ENCODE data around the gene TMEM185B.
"Not testable (repeated sequence)": the region's sequence is repeated elsewhere in the genome, so short reads cannot be mapped to it uniquely, and the experiment has no call there.

The TMEM185B gene

DNA sequence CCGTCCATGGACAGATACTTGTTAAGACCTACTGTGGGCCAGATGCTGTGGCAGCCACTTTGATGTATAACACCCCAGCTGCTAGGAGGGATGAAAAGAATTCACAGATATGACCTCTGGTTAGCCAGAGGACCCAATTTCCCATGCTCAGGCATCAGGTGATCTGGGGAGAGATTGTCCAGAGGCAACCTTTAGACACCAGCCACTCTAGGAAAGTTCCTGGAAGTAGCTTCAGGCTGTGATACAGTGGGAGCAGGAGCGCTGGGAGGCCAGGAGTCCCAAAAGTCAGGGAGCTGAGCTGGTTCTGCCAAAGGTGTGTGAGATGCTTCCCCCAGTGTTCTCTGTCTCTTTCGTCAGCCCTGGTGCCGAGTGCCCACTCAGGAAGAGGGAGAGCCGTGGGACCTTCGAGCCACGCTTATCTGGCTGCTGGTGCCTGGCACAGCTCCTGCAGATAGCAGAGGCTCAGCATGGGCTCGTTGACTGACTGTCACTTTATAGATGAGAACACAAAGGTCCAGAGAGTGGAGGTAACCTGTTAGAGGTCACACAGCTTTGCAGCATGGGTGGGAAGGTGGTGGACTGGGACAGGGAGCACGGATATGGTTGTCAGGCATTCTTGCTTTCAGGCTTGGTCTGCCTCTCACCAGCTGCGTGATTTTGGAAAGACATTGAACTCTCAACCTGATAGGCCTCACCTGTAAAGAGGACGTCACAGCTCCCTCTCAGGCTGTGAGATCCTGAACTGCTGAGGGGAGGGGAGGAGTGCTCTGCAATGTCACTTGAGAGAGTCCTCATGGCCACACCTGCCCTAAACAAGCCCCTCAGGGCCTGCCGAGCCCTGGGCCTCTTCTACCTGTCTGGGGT lies 21.7 kb upstream of the TMEM185B start:
- in situ Hi-C loops (cut with MboI; ENCODE audit: low sequenced_read_pairs) = no loop called here
- no peaks in the 10 kb centered on the region for H3K36me3 ChIP-seq (replicated peaks)
- H3K9me3 ChIP-seq = no peaks in the 10 kb centered on the region
- DNase-seq (ENCODE audit: low spot score in 2 of 2) = no peak
- H3K4me1 ChIP-seq = peaks cover 9% of the 10 kb centered on the region
- no peak overlapping the region for H3K4me3 ChIP-seq
- H3K27me3 ChIP-seq (ENCODE audit: low read depth) = peaks cover 11% of the 10 kb centered on the region

DNA sequence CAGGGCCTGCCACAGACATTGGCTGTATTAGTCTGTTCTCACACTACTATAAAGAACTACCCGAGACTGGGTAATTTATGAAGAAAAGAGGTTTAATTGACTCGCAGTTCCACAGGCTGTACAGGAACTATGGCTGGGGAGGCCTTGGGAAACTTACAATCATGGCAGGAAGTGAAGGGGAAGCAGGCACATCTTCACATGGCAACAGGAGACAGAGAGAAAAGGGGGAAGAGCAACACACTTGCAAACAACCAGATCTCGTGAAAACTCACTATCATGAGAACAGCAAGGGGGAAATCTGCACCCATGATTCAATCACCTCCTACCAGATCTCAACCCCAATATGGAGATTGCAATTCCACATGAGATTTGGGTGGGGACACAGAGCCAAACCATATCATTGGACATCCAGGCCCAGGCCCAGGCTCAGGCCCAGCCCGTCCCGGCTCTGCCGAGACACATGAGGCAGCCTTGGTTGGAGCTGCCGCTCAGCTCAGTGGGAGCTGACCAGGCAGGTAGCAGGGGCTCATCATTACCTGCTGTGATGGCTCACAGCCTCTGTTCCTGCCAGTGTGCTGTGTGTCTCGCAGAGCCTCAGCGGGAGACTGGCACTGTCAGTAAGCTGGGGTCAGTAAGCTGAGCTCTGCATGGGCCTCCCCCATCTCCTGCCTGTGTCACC lies 20.8 kb upstream of the TMEM185B start:
- Histone ChIP-seq H3K4me1 (peaks cover 9% of the 10 kb centered on the region), H3K27me3 (ENCODE audit: low read depth) (peaks cover 9% of the 10 kb centered on the region), H3K9me3 (no peaks in the 10 kb centered on the region), H3K36me3 (replicated peaks) (no peaks in the 10 kb centered on the region), H3K4me3 (no peak overlapping the region)
- in situ Hi-C loops (cut with MboI; ENCODE audit: low sequenced_read_pairs) = no loop called here
- no peak for DNase-seq (ENCODE audit: low spot score in 2 of 2)

DNA sequence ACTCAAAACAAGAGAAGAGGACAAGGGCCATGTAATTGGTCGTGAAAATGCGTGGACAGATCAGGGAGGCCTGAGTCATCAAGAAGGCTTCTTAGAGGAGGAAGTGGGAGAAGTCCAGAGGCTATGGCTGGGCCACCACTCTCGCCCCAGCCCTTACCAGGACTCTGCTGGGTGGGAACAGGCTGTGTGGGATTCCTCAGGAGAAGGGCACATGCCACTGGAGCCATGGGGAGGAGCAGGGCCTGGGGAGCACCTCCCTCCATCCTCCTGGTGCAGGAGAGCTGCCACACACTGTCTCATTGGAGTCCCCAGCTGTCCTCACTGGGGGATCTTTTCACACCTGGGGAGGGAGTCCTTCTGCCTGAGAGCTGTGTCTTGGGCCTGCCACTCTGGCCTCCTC lies 20.0 kb upstream of the TMEM185B start:
- H3K36me3 ChIP-seq (replicated peaks) = no peaks in the 10 kb centered on the region
- H3K4me3 ChIP-seq = no peak overlapping the region
- in situ Hi-C loops (cut with MboI; ENCODE audit: low sequenced_read_pairs) = no loop called here
- H3K27me3 ChIP-seq (ENCODE audit: low read depth) = peaks cover 8% of the 10 kb centered on the region
- no peaks in the 10 kb centered on the region for H3K9me3 ChIP-seq
- DNase-seq (ENCODE audit: low spot score in 2 of 2) = no peak
- H3K4me1 ChIP-seq = peaks cover 10% of the 10 kb centered on the region

DNA sequence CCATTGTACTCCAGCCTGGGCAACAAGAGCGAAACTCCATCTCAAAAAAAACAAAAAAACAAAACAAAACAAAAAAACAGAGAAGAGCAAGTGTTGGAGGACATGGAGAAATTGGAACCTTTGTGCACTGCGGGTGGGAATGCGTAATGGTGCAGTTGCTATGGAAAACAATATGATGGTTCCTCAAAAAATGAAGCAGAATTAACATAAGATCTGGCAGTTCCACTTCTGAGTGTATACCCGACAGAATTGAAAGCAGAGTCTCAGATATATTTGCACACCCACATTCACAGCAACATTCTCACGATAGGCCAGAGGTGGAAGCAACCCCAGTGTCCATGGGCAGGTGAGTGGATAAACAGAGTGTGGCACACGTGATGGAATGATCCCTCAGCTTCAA lies 18.5 kb upstream of the TMEM185B start:
- no peak for DNase-seq (ENCODE audit: low spot score in 2 of 2)
- Histone ChIP-seq H3K27me3 (ENCODE audit: low read depth) (no peaks in the 10 kb centered on the region), H3K4me3 (no peak overlapping the region), H3K9me3 (no peaks in the 10 kb centered on the region), H3K4me1 (peaks cover 15% of the 10 kb centered on the region), H3K36me3 (replicated peaks) (no peaks in the 10 kb centered on the region)
- in situ Hi-C loops (cut with MboI; ENCODE audit: low sequenced_read_pairs) = no loop called here

DNA sequence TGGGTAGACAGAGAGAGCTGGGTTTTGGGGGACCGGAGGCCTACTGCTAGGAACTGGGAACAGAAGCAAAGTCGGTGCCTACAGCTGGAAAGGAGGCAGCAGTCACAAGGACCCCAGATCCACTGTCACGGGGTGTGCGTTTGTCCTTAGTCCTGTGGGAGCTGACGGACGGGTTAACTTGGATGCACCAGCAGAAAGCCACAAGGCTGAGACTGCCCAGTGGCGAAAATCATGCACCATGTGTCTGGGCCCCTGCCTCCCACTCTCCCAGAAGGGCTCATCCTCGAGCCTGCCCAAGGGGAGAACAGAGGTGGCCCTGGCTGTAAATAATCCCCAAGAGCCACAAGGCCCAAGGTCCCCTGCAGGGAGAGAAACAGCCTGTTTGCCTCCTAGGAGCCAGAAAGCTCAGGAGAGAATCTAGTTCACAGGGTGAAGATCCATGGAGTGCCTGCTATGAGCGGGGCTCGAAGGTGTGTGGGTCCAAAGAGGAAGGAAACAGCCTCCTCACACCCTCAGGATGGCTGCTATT lies 17.8 kb upstream of the TMEM185B start:
- Histone ChIP-seq H3K4me1 (peaks cover 14% of the 10 kb centered on the region), H3K36me3 (replicated peaks) (no peaks in the 10 kb centered on the region), H3K4me3 (no peak overlapping the region), H3K9me3 (no peaks in the 10 kb centered on the region), H3K27me3 (ENCODE audit: low read depth) (no peaks in the 10 kb centered on the region)
- in situ Hi-C loops (cut with MboI; ENCODE audit: low sequenced_read_pairs) = no loop called here
- no peak for DNase-seq (ENCODE audit: low spot score in 2 of 2)

DNA sequence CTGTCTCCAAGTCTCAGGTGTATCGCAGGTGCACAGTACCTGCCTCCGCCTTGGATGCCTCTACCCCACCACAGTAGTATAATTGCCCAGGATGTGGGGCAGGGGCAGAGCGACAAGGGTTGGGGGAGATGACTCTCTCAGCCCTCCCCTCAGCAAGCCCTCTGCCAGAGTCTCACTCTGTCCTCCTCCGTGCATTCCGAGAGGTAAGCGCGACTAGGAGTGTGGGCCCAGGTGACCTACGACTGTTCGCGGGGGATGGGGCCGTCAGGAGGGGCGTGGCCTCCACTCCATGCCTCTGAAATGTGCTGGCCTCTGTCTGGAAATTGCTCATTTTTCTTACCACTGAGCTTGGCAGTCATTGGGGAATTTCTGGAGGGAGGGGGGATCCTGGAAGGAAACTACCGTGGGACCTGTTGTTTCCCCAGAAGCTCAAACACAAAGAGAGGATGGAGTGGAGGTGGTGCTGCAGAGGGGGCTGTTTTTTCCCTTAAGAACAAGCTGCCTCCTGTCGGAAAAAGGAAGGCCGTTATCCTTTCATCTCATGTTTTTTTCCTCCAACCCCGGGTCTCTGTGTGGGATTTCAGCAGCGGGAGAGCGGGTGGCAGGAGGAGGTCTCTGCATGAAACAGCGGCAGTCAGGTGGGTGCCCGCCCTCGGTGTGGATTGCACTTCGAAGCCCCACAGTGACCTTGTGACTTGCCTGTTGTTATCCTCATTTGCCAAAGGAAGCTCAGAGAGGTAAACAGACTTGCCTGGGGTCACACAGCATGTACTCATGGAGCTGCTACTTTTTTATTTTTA lies 16.5 kb upstream of the TMEM185B start:
- Histone ChIP-seq H3K4me3 (no peak overlapping the region), H3K36me3 (replicated peaks) (no peaks in the 10 kb centered on the region), H3K9me3 (no peaks in the 10 kb centered on the region), H3K4me1 (peaks cover 6% of the 10 kb centered on the region), H3K27me3 (ENCODE audit: low read depth) (no peaks in the 10 kb centered on the region)
- DNase-seq (ENCODE audit: low spot score in 2 of 2) = no peak
- in situ Hi-C loops (cut with MboI; ENCODE audit: low sequenced_read_pairs) = no loop called here

DNA sequence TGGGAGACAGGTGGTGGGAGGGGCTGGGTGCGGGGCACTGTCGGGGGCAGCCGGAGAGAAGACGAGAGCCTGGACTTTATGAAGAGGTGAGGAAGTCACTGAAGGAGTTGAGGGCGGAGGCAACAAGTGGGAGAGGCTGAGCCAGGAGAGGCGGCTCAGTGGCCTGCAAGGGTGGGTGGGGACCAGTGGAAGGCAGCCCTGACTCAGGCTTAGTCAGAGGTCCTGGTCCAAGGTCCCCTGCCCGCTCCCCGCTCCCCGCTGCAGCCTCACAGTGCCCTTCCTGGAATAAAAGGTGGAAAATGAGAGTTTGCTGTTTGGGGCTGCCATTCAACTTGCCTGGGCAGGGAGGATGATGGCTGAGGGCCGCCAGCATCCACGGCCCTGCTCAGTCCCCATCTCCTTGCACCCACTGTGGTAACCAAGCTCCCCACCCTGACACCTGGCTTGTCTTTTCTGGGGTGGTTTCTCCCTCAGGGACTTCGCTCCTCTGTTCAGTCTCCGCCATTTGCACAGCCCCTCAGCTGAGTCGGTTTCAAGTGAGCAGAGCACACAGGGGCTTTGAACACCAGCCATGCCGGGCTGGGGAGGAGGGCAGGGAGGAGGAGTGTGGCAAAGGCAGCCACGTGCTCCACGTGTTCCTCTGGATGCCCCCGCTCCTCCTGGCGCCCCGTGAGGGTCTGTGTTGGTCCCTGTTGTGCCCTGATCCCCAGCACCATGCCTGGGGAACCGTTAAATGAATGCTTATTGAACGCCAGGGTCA lies 15.7 kb upstream of the TMEM185B start:
- Histone ChIP-seq H3K36me3 (replicated peaks) (no peaks in the 10 kb centered on the region), H3K9me3 (no peaks in the 10 kb centered on the region), H3K27me3 (ENCODE audit: low read depth) (no peaks in the 10 kb centered on the region), H3K4me3 (no peak overlapping the region), H3K4me1 (peaks cover 6% of the 10 kb centered on the region)
- DNase-seq (ENCODE audit: low spot score in 2 of 2) = no peak
- in situ Hi-C loops (cut with MboI; ENCODE audit: low sequenced_read_pairs) = no loop called here

DNA sequence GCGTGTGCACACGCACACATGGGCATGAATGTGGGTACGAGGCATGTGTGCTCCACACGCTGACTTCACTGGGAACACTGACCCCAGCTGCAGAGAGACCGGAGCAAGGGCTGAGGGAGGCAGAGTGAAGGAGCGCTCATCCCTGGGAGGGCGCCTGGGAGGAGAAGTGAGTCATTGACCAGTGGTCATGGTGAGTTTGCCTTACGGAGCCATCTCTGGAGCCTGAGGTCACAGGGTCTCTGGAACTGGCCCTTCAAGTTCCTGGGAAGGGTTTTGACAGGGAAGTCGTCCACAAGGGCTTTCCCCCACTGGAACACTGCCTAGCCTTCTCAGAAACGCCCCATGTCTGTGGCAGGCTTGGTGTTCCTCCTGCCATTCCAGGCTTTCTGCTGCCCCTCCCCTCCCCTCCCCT lies 14.3 kb upstream of the TMEM185B start:
- in situ Hi-C loops (cut with MboI; ENCODE audit: low sequenced_read_pairs) = no loop called here
- no peak for DNase-seq (ENCODE audit: low spot score in 2 of 2)
- H3K36me3 ChIP-seq (replicated peaks) = no peaks in the 10 kb centered on the region
- no peaks in the 10 kb centered on the region for H3K9me3 ChIP-seq
- no peak overlapping the region for H3K4me3 ChIP-seq
- H3K4me1 ChIP-seq = peaks cover 6% of the 10 kb centered on the region
- no peaks in the 10 kb centered on the region for H3K27me3 ChIP-seq (ENCODE audit: low read depth)

DNA sequence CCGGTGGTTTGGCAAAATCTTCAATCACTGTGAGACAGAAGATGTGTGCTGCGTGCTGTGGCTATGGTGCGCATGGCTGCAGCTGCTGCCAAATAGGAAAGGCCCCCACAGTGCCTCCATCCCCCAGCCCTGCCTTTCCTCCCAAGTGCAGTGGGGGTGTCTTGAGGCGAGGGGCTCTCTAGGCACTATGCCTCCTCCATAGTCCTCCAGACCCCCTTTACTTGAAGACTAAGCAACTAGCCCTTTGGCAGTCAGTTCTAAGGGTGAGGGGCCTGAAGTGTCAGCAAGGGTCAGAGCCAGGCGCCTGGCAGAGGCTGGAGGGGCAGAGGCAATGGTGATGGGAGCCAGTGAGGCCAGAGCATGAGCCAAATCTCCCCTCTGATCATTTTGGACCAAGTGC lies 13.6 kb upstream of the TMEM185B start:
- in situ Hi-C loops (cut with MboI; ENCODE audit: low sequenced_read_pairs) = no loop called here
- Histone ChIP-seq H3K27me3 (ENCODE audit: low read depth) (no peaks in the 10 kb centered on the region), H3K4me3 (no peak overlapping the region), H3K9me3 (no peaks in the 10 kb centered on the region), H3K4me1 (peaks cover 6% of the 10 kb centered on the region), H3K36me3 (replicated peaks) (no peaks in the 10 kb centered on the region)
- no peak for DNase-seq (ENCODE audit: low spot score in 2 of 2)

DNA sequence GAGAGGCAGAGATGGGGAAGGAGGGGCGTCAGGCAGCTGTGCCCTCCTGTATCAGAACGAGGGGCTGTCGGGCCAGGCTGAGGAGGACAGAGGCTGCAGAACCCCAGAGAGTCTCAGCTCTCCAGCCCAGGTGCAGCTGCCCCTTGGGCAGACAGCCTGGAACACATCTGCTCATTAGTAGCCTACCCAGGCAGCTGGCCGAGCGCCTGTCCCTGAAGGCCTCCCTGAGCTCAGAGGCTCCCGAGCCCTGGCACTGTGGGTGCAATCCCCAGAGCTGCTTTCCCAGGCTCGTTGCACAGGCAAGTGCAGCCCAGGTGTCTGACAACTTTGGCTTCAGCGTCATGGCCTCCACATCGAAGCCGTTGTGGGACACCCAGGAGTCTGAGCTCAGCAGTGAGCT lies 13.1 kb upstream of the TMEM185B start:
- in situ Hi-C loops (cut with MboI; ENCODE audit: low sequenced_read_pairs) = no loop called here
- DNase-seq (ENCODE audit: low spot score in 2 of 2) = no peak

DNA sequence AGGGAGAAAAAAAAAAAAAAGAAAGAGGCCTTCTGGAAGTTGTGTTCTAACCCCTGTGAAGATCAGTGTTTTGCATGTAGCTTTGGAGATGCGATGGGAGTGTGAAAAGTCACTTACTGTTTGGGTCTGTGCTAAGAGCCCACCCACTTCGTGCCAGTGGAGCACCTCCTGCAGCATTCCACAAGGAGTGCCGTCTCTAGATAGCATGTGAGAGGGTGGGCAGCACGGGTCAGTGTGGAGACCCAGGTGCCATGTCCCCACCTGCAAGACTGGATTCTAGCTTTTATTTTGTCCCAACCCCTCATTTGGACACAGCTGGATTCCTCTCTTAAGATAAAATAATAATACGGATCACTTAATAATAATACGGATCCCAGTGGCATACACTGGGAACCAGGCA lies 12.5 kb upstream of the TMEM185B start:
- H3K4me3 ChIP-seq = no peak overlapping the region
- no peak for DNase-seq (ENCODE audit: low spot score in 2 of 2)
- H3K27me3 ChIP-seq (ENCODE audit: low read depth) = no peaks in the 10 kb centered on the region
- peaks cover 6% of the 10 kb centered on the region for H3K4me1 ChIP-seq
- no peaks in the 10 kb centered on the region for H3K9me3 ChIP-seq
- in situ Hi-C loops (cut with MboI; ENCODE audit: low sequenced_read_pairs) = no loop called here
- H3K36me3 ChIP-seq (replicated peaks) = no peaks in the 10 kb centered on the region

More for the DNA sequence above, 13.1 kb upstream of the TMEM185B start:
- Histone ChIP-seq H3K4me3 (no peak overlapping the region), H3K27me3 (ENCODE audit: low read depth) (no peaks in the 10 kb centered on the region), H3K4me1 (peaks cover 6% of the 10 kb centered on the region), H3K36me3 (replicated peaks) (no peaks in the 10 kb centered on the region), H3K9me3 (no peaks in the 10 kb centered on the region)

DNA sequence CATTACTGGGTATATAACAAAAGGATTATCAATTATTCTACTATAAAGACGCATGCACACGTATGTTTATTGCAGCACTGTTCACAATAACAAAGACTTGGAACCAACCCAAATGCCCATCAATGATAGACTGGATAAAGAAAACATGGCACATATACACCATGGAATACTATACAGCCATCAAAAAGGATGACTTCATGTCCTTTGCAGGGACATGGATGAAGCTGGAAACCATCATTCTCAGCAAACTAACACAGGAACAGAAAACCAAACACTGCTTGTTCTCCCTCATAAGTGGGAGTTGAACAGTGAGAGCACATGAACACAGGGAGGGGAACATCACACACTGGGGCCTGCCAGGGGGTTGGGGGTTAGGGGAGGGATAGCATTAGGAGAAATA lies 12.0 kb upstream of the TMEM185B start:
- H3K4me3 ChIP-seq; H3K4me1 ChIP-seq; in situ Hi-C loops (cut with MboI; ENCODE audit: low sequenced_read_pairs); DNase-seq (ENCODE audit: low spot score in 2 of 2); H3K9me3 ChIP-seq; H3K36me3 ChIP-seq (replicated peaks); H3K27me3 ChIP-seq (ENCODE audit: low read depth): not testable (repeated sequence)

DNA sequence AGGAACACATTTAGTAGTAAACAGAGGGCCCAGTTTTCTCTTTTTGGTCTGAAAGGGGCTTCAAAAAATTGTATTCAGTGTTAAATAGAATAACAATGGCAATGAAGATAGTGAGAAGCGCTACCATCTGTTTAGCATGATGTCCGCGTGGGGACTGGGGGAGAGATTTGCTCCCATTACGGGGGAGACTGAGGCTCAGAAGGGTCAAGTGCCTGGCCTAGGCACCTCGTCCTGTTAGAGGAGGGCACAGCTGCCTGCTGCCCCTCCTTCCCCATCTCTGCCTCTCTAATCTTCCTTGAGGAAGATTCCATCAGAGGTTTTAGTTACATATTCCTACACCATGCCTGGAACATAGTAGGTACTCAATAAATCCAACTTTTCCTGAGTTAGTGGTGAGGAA lies 10.1 kb upstream of the TMEM185B start:
- no peaks in the 10 kb centered on the region for H3K27me3 ChIP-seq (ENCODE audit: low read depth)
- no peaks in the 10 kb centered on the region for H3K9me3 ChIP-seq
- H3K4me1 ChIP-seq = peaks cover 5% of the 10 kb centered on the region
- no peak overlapping the region for H3K4me3 ChIP-seq
- H3K36me3 ChIP-seq (replicated peaks) = no peaks in the 10 kb centered on the region
- DNase-seq (ENCODE audit: low spot score in 2 of 2) = no peak
- in situ Hi-C loops (cut with MboI; ENCODE audit: low sequenced_read_pairs) = no loop called here
